ENCODE results near the gene RNF44.

GRCh38 chr5:176553260-176554085, 16.3 kb upstream of the RNF44 start:
- TF ChIP-seq CTCF (IDR thresholded peaks at IDR 0.05; ENCODE audit: borderline replicate concordance, extremely low read depth, low read length, poor library complexity, severe bottlenecking) (no peak), EZH2 (IDR thresholded peaks at IDR 0.05; ENCODE audit: borderline replicate concordance, low read depth, low read length, severe bottlenecking) (no peak)
